Brain pericyte (primary cell): Measurements from ENCODE around the gene KIAA1191.
A peak's percentile ranks its signal among the peaks of the same experiment; 100 is the strongest.
"Not testable (repeated sequence)": the region's sequence is repeated elsewhere in the genome, so short reads cannot be mapped to it uniquely, and the experiment has no call there.

Source experiments
- DNase-seq: peaks from one replicate; pipeline ENCODE4 v3.0.0-alpha.2; 2012; ENCODE audit warnings: low read depth, low spot score

The KIAA1191 gene, protein sequence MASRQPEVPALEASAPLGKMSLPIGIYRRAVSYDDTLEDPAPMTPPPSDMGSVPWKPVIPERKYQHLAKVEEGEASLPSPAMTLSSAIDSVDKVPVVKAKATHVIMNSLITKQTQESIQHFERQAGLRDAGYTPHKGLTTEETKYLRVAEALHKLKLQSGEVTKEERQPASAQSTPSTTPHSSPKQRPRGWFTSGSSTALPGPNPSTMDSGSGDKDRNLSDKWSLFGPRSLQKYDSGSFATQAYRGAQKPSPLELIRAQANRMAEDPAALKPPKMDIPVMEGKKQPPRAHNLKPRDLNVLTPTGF

DNA sequence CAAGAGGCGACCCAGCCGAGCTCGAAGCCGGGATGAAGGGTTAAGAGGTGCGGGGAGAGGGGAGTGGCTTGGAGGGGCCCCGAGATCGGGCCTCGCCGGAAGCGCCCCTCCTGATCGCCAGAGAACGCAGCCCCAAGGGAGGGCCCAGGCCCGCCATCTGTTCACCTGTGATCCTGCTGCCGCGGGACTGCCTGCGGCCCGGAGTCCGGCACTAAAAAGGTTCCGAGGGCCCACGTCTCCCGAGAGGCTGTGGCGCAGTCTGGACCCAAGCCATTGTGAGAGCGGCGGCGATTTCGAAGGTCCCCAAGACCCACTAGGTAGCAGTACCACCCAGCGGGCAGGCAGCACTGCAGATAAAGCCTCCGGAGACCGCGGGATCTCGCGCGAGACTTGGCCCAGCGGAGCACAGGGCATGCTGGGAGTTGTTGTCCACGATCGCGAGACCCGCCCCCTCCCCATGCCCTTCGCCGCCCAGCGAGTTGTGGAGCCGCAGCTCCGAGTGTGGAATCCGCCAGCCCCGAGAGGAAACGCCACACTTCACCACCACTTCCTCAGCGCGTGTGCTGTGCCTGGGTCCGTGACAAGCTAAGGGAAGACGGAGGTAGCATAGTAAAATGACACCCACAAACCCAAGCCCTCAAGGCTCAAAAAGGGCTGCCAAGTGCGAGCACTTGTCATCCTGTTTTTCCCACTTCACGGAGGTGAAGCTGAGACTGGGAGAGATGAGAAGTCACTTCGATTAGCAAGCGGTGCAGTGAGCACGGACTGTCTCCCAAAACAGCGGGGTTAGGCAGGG is at the start of gene KIAA1191:
Gene KIAA1191, minus strand, starts transcription at position 328 of the 796 bp plus-strand sequence. CDS start 2,256 bp downstream, outside the sequence.
- peak; percentile 43 for DNase-seq

- no peak for DNase-seq
These were observed 49.1 kb upstream of the KIAA1191 start for GRCh38 chr5:176410486-176411180.

GRCh38 chr5:176409765-176410164 is 48.2 kb upstream of the KIAA1191 start:
- DNase-seq: no peak

GRCh38 chr5:176408590-176408989 is 47.0 kb upstream of the KIAA1191 start:
- no peak for DNase-seq

DNA sequence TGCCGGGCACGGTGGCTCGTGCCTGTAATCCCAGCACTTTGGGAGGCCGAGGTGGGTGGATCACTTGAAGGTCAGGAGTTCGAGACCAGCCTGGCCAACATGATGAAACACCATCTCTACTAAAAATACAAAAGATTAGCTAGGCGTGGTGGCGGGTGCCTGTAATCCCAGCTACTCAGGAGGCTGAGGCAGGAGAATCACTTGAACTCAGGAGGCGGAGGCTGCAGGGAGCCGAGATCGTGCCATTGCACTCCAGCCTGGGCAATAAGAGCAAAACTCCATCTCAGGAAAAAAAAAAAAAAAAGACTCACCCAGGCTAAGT is 46.6 kb upstream of the KIAA1191 start:
- not testable (repeated sequence) for DNase-seq

- no peak for DNase-seq
These were observed 46.1 kb upstream of the KIAA1191 start for GRCh38 chr5:176407456-176408251.

GRCh38 chr5:176406436-176407052 is 45.0 kb upstream of the KIAA1191 start:
- DNase-seq: no peak

DNA sequence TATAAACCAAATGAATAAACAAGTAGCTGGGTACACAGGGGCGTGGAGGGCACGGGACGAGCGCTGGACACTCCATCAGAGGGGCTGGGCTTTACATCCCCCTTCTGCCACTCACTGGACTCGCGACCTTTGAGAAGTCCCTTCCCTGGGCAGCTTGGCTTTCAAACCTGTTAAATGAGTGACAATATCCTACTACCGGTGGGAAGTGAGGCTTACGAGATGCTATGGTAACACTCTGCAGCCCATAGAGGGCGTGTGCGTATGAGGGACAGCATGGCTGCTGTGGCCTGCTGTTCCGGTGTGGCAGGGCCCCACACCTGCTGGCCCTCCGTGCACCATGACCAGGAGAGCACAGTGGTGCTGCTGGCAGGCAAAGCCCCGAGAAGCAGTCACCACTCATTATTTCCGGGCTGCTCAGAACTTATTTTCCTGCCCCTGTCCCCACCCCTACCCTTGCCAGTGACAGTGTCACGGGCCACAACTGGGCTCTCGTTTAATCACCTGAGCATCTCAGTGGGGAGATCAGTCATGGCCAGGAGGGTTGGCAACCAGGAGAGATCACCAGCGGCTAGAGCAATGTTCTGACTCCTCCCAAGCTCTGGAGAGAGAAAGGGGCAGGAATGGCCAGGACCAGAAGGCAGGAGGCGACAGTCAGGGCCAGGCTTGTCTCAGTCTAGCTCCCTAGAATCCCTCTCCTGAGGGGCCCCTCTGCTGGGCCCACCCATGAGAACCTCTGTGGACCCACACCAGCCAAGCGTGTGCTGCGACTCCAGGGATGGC is 44.3 kb upstream of the KIAA1191 start:
- DNase-seq: no peak

DNA sequence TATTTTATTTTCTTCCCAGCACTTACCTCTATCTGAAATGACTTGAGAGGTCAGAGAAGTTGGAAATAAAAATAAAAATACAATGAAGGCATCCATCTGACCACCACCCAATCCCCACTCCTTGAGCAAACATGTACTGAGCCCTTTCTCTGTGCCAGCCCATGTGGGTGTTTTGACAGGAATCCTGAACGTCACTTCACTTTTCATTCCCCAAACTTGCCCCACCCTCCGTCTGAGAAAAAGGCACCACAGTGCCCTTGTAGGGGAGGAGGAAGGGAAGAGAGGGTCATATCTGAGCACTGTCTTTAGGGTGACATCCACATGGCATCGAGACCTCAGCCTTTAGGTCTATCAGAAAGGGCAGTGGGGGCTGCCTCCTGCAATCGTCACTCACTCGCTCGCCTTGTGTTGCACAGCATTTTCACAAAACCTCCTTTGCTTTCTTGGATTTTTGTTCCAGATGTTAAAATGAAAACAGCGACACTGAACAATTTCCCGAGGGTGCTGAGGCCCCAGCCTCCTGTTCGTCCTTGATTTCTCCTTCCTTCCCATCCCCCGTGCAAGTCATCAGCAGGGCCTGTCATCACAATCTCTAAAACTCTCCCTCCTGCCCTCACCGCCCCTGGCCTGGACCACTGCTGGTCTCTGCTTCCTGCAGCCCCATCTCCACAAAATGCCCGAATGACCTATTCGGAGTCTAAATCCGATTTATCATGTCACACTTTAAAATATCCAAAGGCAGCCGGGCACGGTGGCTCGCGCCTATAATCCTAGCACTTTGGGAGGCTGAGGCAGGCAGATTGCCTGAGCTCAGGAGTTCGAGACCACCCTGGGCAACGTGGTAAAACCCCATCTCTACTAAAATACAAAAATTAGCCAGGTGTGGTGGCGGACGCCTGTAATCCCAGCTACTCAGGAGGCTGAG is 40.0 kb upstream of the KIAA1191 start:
- DNase-seq: no peak

- DNase-seq: no peak
These were observed 39.0 kb upstream of the KIAA1191 start for GRCh38 chr5:176400382-176401156.

- no peak for DNase-seq
These were observed 36.3 kb upstream of the KIAA1191 start for GRCh38 chr5:176397736-176398420.

DNA sequence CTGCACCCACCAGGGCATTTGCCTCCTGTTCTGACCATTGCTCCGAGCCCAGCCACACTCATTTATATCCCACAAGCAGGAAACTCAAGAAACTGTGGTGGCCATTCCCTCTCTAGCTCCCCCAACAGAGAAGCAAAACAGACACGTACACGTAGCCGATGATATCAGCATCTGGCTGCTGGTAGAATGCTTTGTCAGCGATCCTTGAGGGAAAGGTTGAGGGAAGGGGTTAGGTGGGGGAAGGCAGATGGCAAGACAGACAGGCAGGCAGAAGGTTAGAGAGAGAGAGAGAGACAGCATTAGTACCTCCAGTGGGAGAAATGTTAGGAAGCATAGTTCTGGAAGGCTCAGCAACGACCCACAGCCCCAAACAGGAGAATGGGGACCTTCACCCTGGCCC is 34.8 kb upstream of the KIAA1191 start:
- no peak for DNase-seq

- no peak for DNase-seq
These were observed 33.5 kb upstream of the KIAA1191 start for GRCh38 chr5:176394881-176395675.

DNA sequence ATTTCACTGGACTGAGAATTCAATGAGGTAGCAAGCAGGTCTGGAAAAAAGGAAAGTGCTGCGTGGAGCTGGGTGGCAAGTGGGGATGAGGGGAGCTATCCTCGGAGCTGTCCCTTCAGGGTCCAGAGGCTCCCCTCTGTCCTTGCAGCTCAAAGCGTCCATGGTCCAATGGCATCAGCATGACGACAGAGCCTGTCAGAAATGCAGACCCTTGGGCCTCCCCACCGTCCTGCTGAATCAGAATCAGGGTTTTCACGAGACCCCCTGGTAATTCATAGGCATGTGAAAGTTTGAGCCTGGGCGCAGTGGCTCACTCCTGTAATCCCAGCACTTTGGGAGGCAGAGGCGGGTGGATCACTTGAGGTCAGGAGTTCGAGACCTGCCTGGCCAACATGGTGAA is 32.5 kb upstream of the KIAA1191 start:
- no peak for DNase-seq

DNA sequence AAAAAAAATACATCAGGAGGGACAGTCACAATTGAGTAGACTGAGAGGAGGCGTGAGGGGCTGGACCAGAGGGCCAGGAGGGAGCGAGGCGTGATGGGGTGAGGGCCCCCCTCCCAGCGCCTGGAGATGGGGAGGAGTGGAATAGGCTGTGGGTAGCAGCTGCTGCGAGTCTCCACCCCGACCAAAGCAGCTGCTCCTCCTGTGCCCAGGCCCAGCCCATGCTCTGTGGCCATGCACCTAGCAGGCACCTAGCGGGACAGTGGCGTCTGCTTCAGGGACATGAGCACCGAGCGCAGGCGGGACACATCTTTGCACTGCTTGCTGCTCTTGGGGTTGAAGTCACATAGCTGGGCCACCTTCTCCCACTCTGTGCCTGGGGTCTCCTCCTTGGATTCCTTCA is 31.0 kb upstream of the KIAA1191 start:
- no peak for DNase-seq

DNA sequence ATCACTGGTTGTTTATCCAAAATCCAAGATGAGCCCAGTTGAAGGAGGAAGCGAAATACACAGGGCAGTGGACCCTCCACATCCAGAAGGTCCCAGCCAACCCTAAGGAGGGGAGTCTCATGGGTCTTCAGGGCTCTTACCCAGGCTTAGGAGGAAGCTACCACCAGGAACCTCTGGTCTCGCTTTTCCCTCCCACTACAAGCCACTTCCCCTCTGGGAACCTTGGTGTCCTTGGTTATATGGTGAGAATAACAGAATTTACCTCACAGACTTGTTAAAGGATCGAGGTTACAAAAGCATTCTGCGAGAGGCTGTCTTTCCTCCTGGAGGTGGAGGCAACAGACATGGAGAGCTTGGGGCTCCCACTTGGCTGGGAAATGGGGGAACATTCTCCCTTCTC is 30.4 kb upstream of the KIAA1191 start:
- no peak for DNase-seq

DNA sequence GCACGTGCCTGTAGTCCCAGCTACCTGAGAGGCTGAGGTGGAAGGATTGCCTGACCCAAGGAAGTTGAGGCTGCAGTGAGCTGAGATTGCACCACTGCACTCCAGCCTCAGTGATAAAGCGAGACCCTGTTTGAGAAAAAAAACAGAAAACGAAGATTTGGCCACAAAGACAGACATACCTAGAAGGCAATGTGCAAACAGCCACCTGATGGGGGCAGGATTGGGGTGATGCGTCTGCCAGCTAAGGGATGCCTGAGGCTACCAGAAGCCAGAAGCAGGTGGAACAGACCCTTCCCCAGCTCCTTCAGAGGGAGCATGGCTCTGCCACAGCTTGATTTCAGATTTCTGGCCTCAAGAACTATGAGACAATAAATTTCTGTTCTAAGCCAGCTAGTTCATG is 29.9 kb upstream of the KIAA1191 start:
- DNase-seq: no peak
